Osteoblast (primary cell): Measurements from ENCODE around the gene CCNDBP1. TPM values are rescaled to one million over a fixed set of nuclear protein-coding genes. Genes with fewer than 3 reads are reported as not detected.
A peak's percentile ranks its signal among the peaks of the same experiment; 100 is the strongest.

ENCODE experiments used
- DNase-seq: peaks from one replicate; pipeline ENCODE4 v3.0.0; 2011; ENCODE audit warnings: low spot score, mixed read lengths; ENCODE audit not compliant: insufficient read length; ENCODE audit errors: missing footprints
- H2AFZ ChIP-seq: 2 replicates; pipeline ENCODE4 v1.6.0; 2011; ENCODE audit warnings: mild to moderate bottlenecking, low read length
- H3K27ac ChIP-seq: 2 replicates; pipeline ENCODE4 v1.5.1; 2011; ENCODE audit warnings: mild to moderate bottlenecking, low read depth, low read length, moderate library complexity
- H3K27me3 ChIP-seq: 2 replicates; pipeline ENCODE4 v1.6.0; 2012; ENCODE audit warnings: mild to moderate bottlenecking, control low read depth, inconsistent platforms, low read length, moderate library complexity; ENCODE audit not compliant: insufficient read depth
- H3K36me3 ChIP-seq: 2 replicates; pipeline ENCODE4 v1.5.1; 2011; ENCODE audit warnings: mild to moderate bottlenecking, low read length, control low read depth, moderate library complexity; ENCODE audit not compliant: insufficient read depth
- H3K4me1 ChIP-seq: 2 replicates; pipeline ENCODE4 v1.5.1; 2011; ENCODE audit warnings: mild to moderate bottlenecking, low read length, control low read depth, moderate library complexity; ENCODE audit not compliant: insufficient read depth
- H3K4me2 ChIP-seq: 2 replicates; pipeline ENCODE4 v1.6.0; 2011; ENCODE audit warnings: mild to moderate bottlenecking, low read length; ENCODE audit not compliant: insufficient read depth
- H3K4me3 ChIP-seq: fragments of 200-600 bp; sonication (generic); 3 replicates; pipeline ENCODE4 v1.5.1; 2012; ENCODE audit warnings: mild to moderate bottlenecking, low read length, inconsistent platforms; ENCODE audit not compliant: insufficient read depth
- H3K79me2 ChIP-seq: 2 replicates; pipeline ENCODE4 v1.6.0; 2012; ENCODE audit warnings: mild to moderate bottlenecking, low read length, control low read depth, inconsistent platforms; ENCODE audit not compliant: insufficient read depth
- H3K9me3 ChIP-seq: 2 replicates; pipeline ENCODE4 v1.5.1; 2011; ENCODE audit warnings: low read depth, low read length, control low read depth
- H4K20me1 ChIP-seq: 2 replicates; pipeline ENCODE4 v1.6.0; 2012; ENCODE audit warnings: mild to moderate bottlenecking, low read length, control low read depth; ENCODE audit not compliant: insufficient read depth
- total RNA-seq: library from RNA; depleted of rRNA; stranded (reverse); fragments of >200 nt; gene quantifications from 2 replicates; pipeline ENCODE4 v1.2.3, GENCODE V29; 2012
- TF ChIP-seq, protein P1 (sequence below): IDR thresholded peaks from 2 replicates; pipeline ENCODE4 v1.5.1; 2011; ENCODE audit warnings: mild to moderate bottlenecking, low read depth, low read length, moderate library complexity; ENCODE audit errors: extremely low read depth

Gene CCNDBP1
- total RNA-seq, 1 donor: 66.6 TPM

DNA sequence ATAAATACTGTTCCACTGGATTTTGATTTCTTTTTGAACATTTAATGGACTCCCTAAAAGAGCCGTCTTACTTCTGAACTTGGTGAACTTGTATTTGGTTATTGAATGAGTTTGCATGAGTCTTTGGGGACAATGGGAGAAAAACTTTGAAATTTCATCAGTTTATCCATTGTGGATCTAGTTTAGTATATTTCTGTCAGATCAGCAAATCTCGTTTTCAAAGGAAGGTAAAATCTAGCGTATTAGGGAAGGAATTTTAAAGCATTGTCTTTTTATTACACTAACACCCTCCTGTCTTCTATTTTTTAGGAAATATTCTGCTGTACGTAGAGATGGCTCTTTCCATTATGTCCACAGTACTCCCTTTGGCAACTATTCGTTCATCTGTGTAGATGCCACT is 39.0 kb upstream of the CCNDBP1 start:
- no peaks in the 10 kb centered on the region for H4K20me1 ChIP-seq
- H3K4me1 ChIP-seq: peaks cover 10% of the 10 kb centered on the region
- no peak overlapping the region for H3K27ac ChIP-seq
- TF ChIP-seq, protein P1, sequence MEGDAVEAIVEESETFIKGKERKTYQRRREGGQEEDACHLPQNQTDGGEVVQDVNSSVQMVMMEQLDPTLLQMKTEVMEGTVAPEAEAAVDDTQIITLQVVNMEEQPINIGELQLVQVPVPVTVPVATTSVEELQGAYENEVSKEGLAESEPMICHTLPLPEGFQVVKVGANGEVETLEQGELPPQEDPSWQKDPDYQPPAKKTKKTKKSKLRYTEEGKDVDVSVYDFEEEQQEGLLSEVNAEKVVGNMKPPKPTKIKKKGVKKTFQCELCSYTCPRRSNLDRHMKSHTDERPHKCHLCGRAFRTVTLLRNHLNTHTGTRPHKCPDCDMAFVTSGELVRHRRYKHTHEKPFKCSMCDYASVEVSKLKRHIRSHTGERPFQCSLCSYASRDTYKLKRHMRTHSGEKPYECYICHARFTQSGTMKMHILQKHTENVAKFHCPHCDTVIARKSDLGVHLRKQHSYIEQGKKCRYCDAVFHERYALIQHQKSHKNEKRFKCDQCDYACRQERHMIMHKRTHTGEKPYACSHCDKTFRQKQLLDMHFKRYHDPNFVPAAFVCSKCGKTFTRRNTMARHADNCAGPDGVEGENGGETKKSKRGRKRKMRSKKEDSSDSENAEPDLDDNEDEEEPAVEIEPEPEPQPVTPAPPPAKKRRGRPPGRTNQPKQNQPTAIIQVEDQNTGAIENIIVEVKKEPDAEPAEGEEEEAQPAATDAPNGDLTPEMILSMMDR: no peak
- no peak overlapping the region for H3K4me2 ChIP-seq
- H2AFZ ChIP-seq: no peak overlapping the region
- no peaks in the 10 kb centered on the region for H3K27me3 ChIP-seq
- no peaks in the 10 kb centered on the region for H3K9me3 ChIP-seq
- H3K79me2 ChIP-seq: no peaks in the 10 kb centered on the region
- H3K36me3 ChIP-seq: no peaks in the 10 kb centered on the region
- no peak overlapping the region for H3K4me3 ChIP-seq
- no peak for DNase-seq

DNA sequence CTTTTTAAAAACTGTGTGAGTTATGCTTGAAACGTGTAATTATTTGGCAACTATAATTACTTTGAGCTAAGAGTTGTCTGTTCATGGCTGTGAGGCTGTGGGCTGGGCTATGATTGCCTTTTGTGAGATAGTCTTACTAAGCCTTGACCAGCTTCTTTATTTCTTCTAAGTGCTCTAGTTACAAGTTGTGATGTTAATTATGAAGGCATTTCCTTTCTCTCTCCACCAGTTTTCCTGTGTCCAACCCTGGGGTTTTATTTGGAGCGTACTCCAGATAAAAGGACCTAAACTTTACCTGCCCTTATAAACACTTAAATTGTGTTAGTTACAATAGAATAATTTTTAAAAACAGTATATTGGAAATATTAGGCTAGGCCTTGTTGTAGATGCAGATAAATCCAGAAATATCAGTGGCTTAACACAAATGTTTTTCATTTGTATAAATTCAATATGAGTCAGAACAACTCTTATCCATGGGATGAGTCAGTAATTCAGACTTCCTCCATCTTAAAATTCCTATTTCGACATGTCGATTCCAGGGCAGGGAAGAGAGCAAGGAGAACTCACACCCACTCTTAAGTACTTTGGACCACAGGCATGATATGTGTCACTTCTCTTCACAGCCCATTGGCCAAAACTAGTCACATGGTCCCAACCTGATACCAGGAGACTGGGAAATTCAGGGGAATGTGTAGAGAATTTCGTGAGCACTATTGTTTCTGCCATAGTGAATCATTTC is 34.8 kb upstream of the CCNDBP1 start:
- peaks cover 10% of the 10 kb centered on the region for H3K4me1 ChIP-seq
- DNase-seq: peak; percentile 92
- H3K4me2 ChIP-seq: peak overlapping the region; percentile 3
- no peak overlapping the region for H3K4me3 ChIP-seq
- peaks cover 17% of the 10 kb centered on the region for H3K36me3 ChIP-seq
- peak overlapping the region; percentile 12 for H2AFZ ChIP-seq
- H4K20me1 ChIP-seq: no peaks in the 10 kb centered on the region
- H3K27ac ChIP-seq: peak overlapping the region; percentile 78
- TF ChIP-seq, protein P1: no peak
- no peaks in the 10 kb centered on the region for H3K27me3 ChIP-seq
- no peaks in the 10 kb centered on the region for H3K9me3 ChIP-seq
- H3K79me2 ChIP-seq: no peaks in the 10 kb centered on the region

DNA sequence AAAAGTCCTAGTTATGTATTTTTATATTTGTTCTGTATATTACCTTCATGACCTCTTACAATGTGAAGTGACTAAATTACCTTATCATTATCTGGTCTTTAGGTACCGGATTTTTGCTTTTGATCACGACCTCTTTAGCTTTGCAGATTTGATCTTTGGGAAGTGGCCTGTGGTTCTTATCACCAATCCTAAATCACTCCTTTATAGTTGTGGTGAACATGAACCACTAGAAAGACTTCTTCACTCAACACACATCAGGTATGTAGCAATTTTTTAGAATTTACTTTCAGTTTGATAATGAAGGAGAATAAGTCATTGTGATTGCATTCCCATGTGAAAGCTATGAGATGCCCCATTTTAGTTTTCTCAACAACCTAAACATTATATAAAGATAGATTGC is 33.5 kb upstream of the CCNDBP1 start:
- Histone ChIP-seq H4K20me1 (no peaks in the 10 kb centered on the region), H3K4me1 (peaks cover 10% of the 10 kb centered on the region), H2AFZ (no peak overlapping the region), H3K36me3 (peaks cover 17% of the 10 kb centered on the region), H3K9me3 (no peaks in the 10 kb centered on the region), H3K4me2 (no peak overlapping the region), H3K4me3 (no peak overlapping the region), H3K79me2 (no peaks in the 10 kb centered on the region), H3K27ac (peak overlapping the region; percentile 78), H3K27me3 (no peaks in the 10 kb centered on the region)
- TF ChIP-seq, protein P1: no peak
- DNase-seq: no peak

DNA sequence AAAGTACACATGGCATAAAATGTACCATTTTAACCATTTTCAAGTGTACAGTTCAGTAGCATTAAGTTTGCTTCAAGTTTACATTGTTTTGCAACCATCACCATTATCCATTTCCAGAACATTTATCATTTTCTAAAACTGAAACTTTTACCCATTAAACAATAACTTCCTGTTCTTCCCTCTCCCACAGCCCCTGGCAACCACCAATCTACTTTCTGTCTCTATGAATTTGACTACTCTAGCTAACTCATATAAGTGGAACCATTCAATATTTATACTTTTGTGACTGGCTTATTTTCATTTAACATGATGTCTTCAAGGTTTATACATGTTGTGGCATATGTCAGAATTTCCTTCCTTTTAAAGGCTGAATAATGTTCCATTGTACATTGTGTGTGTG is 31.9 kb upstream of the CCNDBP1 start:
- Histone ChIP-seq H3K27me3 (no peaks in the 10 kb centered on the region), H4K20me1 (no peaks in the 10 kb centered on the region), H3K36me3 (peaks cover 17% of the 10 kb centered on the region), H2AFZ (no peak overlapping the region), H3K4me2 (no peak overlapping the region), H3K4me1 (peaks cover 10% of the 10 kb centered on the region), H3K9me3 (no peaks in the 10 kb centered on the region), H3K4me3 (no peak overlapping the region), H3K79me2 (no peaks in the 10 kb centered on the region), H3K27ac (no peak overlapping the region)
- TF ChIP-seq, protein P1: no peak
- DNase-seq: no peak
